Activated B cell treated with CpG ODN at 0.5 μM for 24 hours (primary cell): ENCODE measurements around the gene CADM4. TPM values are rescaled to one million over a fixed set of nuclear protein-coding genes. Genes with fewer than 3 reads are reported as not detected.
"Not testable (repeated sequence)": the region's sequence is repeated elsewhere in the genome, so short reads cannot be mapped to it uniquely, and the experiment has no call there.

Experiments
- ATAC-seq: fragments of 200-7000 bp; cut with Tn5 transposase; one replicate; pipeline ENCODE4 v1.10.0; 2021; ENCODE audit warnings: low read depth, mild to moderate bottlenecking, moderate library complexity
- CTCF ChIA-PET: fragments of 350-600 bp; sonication (Branson Sonifier 250); formaldehyde crosslinking; loops from one replicate; lab custom pipeline; 2021; ENCODE audit warnings: antibody characterized with exemption; lab: Charles Lee
- POLR2A ChIA-PET: fragments of 350-600 bp; sonication (Branson Sonifier 250); formaldehyde crosslinking; loops from one replicate; lab custom pipeline; 2021; ENCODE audit warnings: antibody characterized with exemption; lab: Charles Lee
- DNase-seq: peaks from one replicate; pipeline ENCODE4 v3.0.0; 2022
- H3K27ac Mint-ChIP-seq: one replicate; pipeline ENCODE4 v1.8.0; 2020; ENCODE audit warnings: mixed read lengths
- H3K27me3 Mint-ChIP-seq: one replicate; pipeline ENCODE4 v1.8.0; 2021; ENCODE audit warnings: mixed read lengths
- H3K36me3 Mint-ChIP-seq: one replicate; pipeline ENCODE4 v1.8.0; 2021; ENCODE audit warnings: low read depth, mixed read lengths
- H3K4me1 Mint-ChIP-seq: one replicate; pipeline ENCODE4 v1.8.0; 2021; ENCODE audit warnings: mixed read lengths
- H3K4me3 Mint-ChIP-seq: one replicate; pipeline ENCODE4 v1.8.0; 2020; ENCODE audit warnings: mild to moderate bottlenecking, mixed read lengths
- H3K9me3 Mint-ChIP-seq: one replicate; pipeline ENCODE4 v1.8.0; 2020; ENCODE audit warnings: mixed read lengths
- intact Hi-C: fragments of 100-400 bp; cut with micrococcal nuclease; formaldehyde crosslinking; loops from one replicate; pipeline ENCODE4 v1.15.1; 2024
- total RNA-seq: library from RNA; stranded (reverse); gene quantifications from 2 replicates; pipeline ENCODE4 v1.2.3, GENCODE V29; 2022
- TF ChIP-seq, protein P1 (sequence below): fragments of 200-600 bp; IDR thresholded peaks from one replicate; pipeline ENCODE4 v1.8.0; 2022; ENCODE audit warnings: antibody characterized with exemption, mild to moderate bottlenecking

CADM4 gene
- total RNA-seq, 1 donor from 2014 or later = not detected

DNA sequence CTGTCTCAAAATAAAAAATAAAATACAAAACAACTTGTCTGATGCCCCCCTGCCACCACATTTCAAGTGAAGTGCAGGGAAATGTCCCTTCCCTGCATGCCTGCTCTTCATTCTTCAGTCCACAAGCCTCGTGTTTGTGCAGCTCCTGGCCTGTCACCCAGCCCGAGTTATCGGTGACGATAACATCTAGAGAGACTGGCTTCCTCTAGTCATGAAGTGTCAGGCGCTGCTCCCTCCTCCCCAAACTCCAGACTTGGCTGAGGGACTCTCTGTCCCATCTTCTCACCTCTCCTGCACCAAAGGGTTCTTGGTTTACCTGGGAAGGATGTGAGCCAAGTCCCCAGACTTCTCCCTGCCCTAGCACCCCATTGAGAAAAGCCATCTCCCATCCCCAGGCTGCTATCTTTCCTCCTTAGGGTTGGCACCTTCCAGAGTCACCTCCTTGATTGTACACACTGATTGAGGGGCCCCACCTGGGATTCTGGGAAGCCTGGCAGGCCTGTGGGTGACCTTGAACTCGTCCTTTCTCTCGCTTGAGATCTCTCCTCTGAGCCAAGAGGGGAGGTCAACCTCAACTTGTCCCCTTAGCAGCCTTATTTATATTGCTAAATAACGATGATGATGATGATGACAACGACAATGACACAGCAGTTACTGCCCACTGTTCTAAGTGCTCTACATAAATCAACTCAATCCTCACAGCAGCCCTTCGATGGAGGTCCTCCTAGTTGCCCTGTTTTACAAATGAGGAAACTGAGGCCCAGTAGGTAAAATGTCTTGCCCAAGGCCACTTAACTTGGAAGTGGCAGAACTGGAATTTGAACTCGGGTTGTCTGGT lies 43.4 kb upstream of the CADM4 start:
- no peak overlapping the region for H3K27ac Mint-ChIP-seq
- no peak overlapping the region for H3K4me3 Mint-ChIP-seq
- no peaks in the 10 kb centered on the region for H3K27me3 Mint-ChIP-seq
- TF ChIP-seq, protein P1, sequence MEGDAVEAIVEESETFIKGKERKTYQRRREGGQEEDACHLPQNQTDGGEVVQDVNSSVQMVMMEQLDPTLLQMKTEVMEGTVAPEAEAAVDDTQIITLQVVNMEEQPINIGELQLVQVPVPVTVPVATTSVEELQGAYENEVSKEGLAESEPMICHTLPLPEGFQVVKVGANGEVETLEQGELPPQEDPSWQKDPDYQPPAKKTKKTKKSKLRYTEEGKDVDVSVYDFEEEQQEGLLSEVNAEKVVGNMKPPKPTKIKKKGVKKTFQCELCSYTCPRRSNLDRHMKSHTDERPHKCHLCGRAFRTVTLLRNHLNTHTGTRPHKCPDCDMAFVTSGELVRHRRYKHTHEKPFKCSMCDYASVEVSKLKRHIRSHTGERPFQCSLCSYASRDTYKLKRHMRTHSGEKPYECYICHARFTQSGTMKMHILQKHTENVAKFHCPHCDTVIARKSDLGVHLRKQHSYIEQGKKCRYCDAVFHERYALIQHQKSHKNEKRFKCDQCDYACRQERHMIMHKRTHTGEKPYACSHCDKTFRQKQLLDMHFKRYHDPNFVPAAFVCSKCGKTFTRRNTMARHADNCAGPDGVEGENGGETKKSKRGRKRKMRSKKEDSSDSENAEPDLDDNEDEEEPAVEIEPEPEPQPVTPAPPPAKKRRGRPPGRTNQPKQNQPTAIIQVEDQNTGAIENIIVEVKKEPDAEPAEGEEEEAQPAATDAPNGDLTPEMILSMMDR = no peak
- CTCF ChIA-PET = no interaction called here
- intact Hi-C loops = no loop called here
- H3K9me3 Mint-ChIP-seq = no peaks in the 10 kb centered on the region
- POLR2A ChIA-PET = no interaction called here
- no peaks in the 10 kb centered on the region for H3K4me1 Mint-ChIP-seq
- no peaks in the 10 kb centered on the region for H3K36me3 Mint-ChIP-seq
- ATAC-seq (no peak), DNase-seq (no peak)

DNA sequence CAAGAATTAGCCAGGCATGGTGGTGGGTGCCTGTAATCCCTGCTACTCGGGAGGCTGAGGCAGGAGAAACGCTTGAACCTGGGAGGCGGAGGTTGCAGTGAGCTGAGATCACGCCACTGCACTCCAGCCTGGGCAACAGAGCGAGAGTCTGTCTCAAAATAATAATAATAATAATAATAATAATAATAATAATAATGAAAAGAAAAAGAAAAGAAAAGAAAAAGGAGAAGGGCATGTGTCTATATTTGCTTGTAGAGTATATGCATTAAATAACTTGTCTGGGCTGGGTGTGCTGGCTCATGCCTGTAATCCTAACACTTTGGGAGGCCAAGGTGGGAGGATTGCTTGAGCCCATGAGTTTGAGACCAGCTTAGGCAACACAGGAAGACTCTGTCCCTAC lies 42.6 kb upstream of the CADM4 start:
- ATAC-seq, H3K9me3 Mint-ChIP-seq, intact Hi-C loops, DNase-seq, H3K27ac Mint-ChIP-seq, H3K4me1 Mint-ChIP-seq, CTCF ChIA-PET, H3K4me3 Mint-ChIP-seq, H3K36me3 Mint-ChIP-seq, H3K27me3 Mint-ChIP-seq, POLR2A ChIA-PET: not testable (repeated sequence)

DNA sequence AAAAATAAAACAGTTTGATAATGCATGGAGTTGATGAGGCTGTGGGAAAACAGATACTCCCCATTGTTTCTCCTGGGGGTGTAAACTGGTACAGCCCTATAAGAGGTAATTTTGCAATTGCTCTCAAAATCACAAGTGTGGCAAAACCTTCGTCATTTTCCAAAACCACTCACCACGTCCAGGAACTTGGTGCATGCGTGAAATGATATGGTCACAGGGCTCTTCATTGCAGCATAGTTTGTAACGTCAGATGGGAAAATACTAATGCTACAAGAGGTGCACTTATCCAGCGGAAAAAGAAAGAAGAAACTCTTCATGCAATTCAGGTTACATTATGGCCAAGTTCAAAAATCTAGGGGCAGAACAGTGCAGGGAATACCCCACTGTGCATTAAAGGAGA lies 42.2 kb upstream of the CADM4 start:
- H3K36me3 Mint-ChIP-seq = no peaks in the 10 kb centered on the region
- DNase-seq (no peak), ATAC-seq (no peak)
- CTCF ChIA-PET = no interaction called here
- no peaks in the 10 kb centered on the region for H3K4me1 Mint-ChIP-seq
- H3K4me3 Mint-ChIP-seq = no peak overlapping the region
- no peaks in the 10 kb centered on the region for H3K9me3 Mint-ChIP-seq
- H3K27ac Mint-ChIP-seq = no peak overlapping the region
- POLR2A ChIA-PET = no interaction called here
- TF ChIP-seq, protein P1 = no peak
- intact Hi-C loops = no loop called here
- no peaks in the 10 kb centered on the region for H3K27me3 Mint-ChIP-seq

DNA sequence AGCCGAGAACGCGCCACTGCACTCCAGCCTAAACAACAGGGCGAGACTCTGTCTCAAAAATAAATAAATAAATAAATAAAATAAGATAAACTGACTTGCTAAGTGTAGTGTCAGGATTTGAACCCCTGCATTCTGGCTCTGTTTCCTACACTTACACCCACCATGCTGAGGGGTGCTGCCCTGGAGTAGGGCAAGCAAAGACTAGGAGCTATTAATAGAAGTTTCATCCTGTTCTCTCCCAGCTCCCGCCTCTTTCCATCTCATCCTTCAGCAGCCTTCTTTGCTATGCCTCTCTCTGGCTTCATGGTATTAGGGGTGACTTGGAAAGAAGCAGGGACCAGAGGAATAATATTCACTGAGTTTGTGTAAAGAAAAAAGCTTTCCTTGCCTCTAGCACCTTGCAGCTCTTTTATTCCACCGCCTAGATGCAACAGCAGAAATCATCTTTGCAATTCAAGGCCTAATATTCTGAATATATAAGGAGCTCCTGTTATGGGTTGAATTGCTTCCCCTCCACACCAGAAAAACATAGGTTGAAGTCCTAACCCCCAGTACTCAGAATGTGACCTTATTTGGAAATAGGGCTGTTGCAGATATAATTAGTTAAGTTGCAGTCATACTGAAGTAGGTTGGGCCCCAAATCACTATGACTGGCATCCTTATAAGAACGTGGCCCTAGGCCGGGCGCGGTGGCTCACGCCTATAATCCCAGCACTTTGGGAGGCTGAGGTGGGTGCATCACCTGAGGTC lies 39.0 kb upstream of the CADM4 start:
- intact Hi-C loops = no loop called here
- TF ChIP-seq, protein P1 = no peak
- H3K27me3 Mint-ChIP-seq = no peaks in the 10 kb centered on the region
- no peaks in the 10 kb centered on the region for H3K9me3 Mint-ChIP-seq
- no peak overlapping the region for H3K27ac Mint-ChIP-seq
- H3K4me3 Mint-ChIP-seq = no peak overlapping the region
- H3K4me1 Mint-ChIP-seq = peaks cover 4% of the 10 kb centered on the region
- POLR2A ChIA-PET = no interaction called here
- CTCF ChIA-PET = no interaction called here
- no peak for ATAC-seq
- no peak for DNase-seq
- H3K36me3 Mint-ChIP-seq = no peaks in the 10 kb centered on the region

DNA sequence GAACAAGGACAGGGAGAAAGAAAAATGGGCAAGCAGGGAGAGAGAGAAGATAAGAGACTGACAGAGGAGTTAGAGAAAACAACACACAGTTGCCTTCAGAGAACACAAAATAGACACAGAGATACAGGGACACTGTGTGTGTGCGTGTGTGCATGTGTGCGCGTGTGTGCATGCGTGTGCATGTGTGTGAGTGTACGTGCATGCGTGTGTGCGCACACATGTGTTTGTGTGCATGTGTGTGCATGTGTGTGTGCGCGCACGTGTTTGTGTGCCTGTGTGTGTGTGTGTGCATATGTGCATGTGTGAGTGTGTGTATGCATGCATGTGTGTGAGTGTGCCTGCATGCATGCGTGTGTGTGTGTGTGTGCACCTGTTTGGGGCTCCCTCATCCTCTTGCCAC lies 36.3 kb upstream of the CADM4 start:
- H3K27ac Mint-ChIP-seq = no peak overlapping the region
- ChIA-PET POLR2A (no interaction called here), CTCF (no interaction called here)
- TF ChIP-seq, protein P1 = no peak
- H3K4me1 Mint-ChIP-seq = peaks cover 4% of the 10 kb centered on the region
- H3K36me3 Mint-ChIP-seq = no peaks in the 10 kb centered on the region
- H3K27me3 Mint-ChIP-seq = no peaks in the 10 kb centered on the region
- intact Hi-C loops = no loop called here
- ATAC-seq (no peak), DNase-seq (no peak)
- H3K4me3 Mint-ChIP-seq = no peak overlapping the region
- H3K9me3 Mint-ChIP-seq = no peaks in the 10 kb centered on the region
